BLaER1 treated with 17β-estradiol and CSF1 and Interleukin-3, amounts not matched to agents 10 nM and 100 nM (cell line): Measurements from ENCODE around the gene LIF.

Experiments used
- H3K27ac ChIP-seq, 11 experiments: shearing (Covaris generic); formaldehyde crosslinking; 2 replicates each; pipeline ENCODE4 v1.8.1; 2022
- H3K27me3 ChIP-seq, 11 experiments: shearing (Covaris generic); formaldehyde crosslinking; 2 replicates each; pipeline ENCODE4 v1.8.1; 2022
- H3K36me3 ChIP-seq, 11 experiments: shearing (Covaris generic); formaldehyde crosslinking; 2 replicates each; pipeline ENCODE4 v1.8.1; 2022
- H3K4me1 ChIP-seq, 10 experiments: shearing (Covaris generic); formaldehyde crosslinking; 2 replicates each; pipeline ENCODE4 v1.8.1; 2022
- H3K4me2 ChIP-seq, 11 experiments: shearing (Covaris generic); formaldehyde crosslinking; 2 replicates each; pipeline ENCODE4 v1.8.1; 2022
- H3K4me3 ChIP-seq, 10 experiments: shearing (Covaris generic); formaldehyde crosslinking; 2 replicates each; pipeline ENCODE4 v1.8.1; 2022
- H3K9ac ChIP-seq, 11 experiments: shearing (Covaris generic); formaldehyde crosslinking; 2 replicates each; pipeline ENCODE4 v1.8.1; 2022
- H3K9me3 ChIP-seq, 11 experiments: shearing (Covaris generic); formaldehyde crosslinking; replicated peaks in 1 of 11; 2 replicates each; pipeline ENCODE4 v1.8.1; 2022
- H4K20me1 ChIP-seq, 11 experiments: shearing (Covaris generic); formaldehyde crosslinking; 2 replicates each; pipeline ENCODE4 v1.8.1; 2022
- Cebpa-rat ChIP-seq, 11 experiments: shearing (Covaris generic); IDR thresholded peaks; 2 replicates each; pipeline ENCODE4 v1.8.1; 2022

LIF gene

GRCh38 chr22:30240541-30241417 lies 5.8 kb downstream of the LIF start:
- H3K9ac ChIP-seq = no peak overlapping the region
- TF ChIP-seq Cebpa-rat (IDR thresholded peaks at IDR 0.05) = no peak
- H3K36me3 ChIP-seq = no peaks in the 10 kb centered on the region
- peaks cover 0 to 13% (median 0%) of the 10 kb centered on the region in 11 experiments; a peak in 8 of 22 replicates for H3K9me3 ChIP-seq
- no peak overlapping the region for H3K4me3 ChIP-seq
- H3K4me1 ChIP-seq = peaks cover 7 to 58% (median 44%) of the 10 kb centered on the region in 10 experiments; a peak in 19 of 20 replicates
- peaks cover 0 to 20% (median 0%) of the 10 kb centered on the region in 11 experiments; a peak in 3 of 22 replicates for H4K20me1 ChIP-seq
- H3K27ac ChIP-seq = no peak overlapping the region
- H3K27me3 ChIP-seq = peaks cover 5 to 16% (median 13%) of the 10 kb centered on the region in 11 experiments
- H3K4me2 ChIP-seq = peak overlapping the region in 3 of 11 experiments; percentile 14 to 28 (median 28); a peak in 4 of 22 replicates

GRCh38 chr22:30239488-30240405 lies 6.8 kb downstream of the LIF start:
- H3K4me1 ChIP-seq = peaks cover 10 to 63% (median 51%) of the 10 kb centered on the region in 10 experiments; a peak in 18 of 20 replicates
- no peak for TF ChIP-seq Cebpa-rat (IDR thresholded peaks at IDR 0.05)
- no peak overlapping the region for H3K27ac ChIP-seq

GRCh38 chr22:30238661-30239487 lies 7.7 kb downstream of the LIF start:
- H3K36me3 ChIP-seq = no peaks in the 10 kb centered on the region
- H3K4me3 ChIP-seq = no peak overlapping the region
- H3K27me3 ChIP-seq = peaks cover 0 to 7% (median 0%) of the 10 kb centered on the region in 11 experiments; a peak in 2 of 22 replicates
- H4K20me1 ChIP-seq = peaks cover 0 to 16% (median 0%) of the 10 kb centered on the region in 11 experiments; a peak in 2 of 22 replicates
- no peak overlapping the region for H3K9ac ChIP-seq
- H3K27ac ChIP-seq = no peak overlapping the region
- no peak for TF ChIP-seq Cebpa-rat (IDR thresholded peaks at IDR 0.05)
- peaks cover 0 to 13% (median 0%) of the 10 kb centered on the region in 11 experiments; a peak in 8 of 22 replicates for H3K9me3 ChIP-seq
- H3K4me1 ChIP-seq = peaks cover 10 to 62% (median 52%) of the 10 kb centered on the region in 10 experiments; a peak in 18 of 20 replicates
- H3K4me2 ChIP-seq = peak overlapping the region in 8 of 11 experiments; percentile 35 to 93 (median 77); a peak in 15 of 22 replicates

More at GRCh38 chr22:30239488-30240405, 6.8 kb downstream of the LIF start:
- H3K9me3 ChIP-seq = peaks cover 0 to 13% (median 0%) of the 10 kb centered on the region in 11 experiments; a peak in 8 of 22 replicates
- no peaks in the 10 kb centered on the region for H3K36me3 ChIP-seq
- H3K4me2 ChIP-seq = peak overlapping the region in 2 of 11 experiments; percentile 69 to 88; a peak in 3 of 22 replicates
- H3K9ac ChIP-seq = no peak overlapping the region
- H3K4me3 ChIP-seq = no peak overlapping the region
- peaks cover 0 to 9% (median 2%) of the 10 kb centered on the region in 11 experiments; a peak in 12 of 22 replicates for H3K27me3 ChIP-seq
- peaks cover 0 to 19% (median 0%) of the 10 kb centered on the region in 11 experiments; a peak in 2 of 22 replicates for H4K20me1 ChIP-seq

GRCh38 chr22:30238136-30238535 lies 8.4 kb downstream of the LIF start:
- no peaks in the 10 kb centered on the region for H3K36me3 ChIP-seq
- H3K9ac ChIP-seq = no peak overlapping the region
- H3K4me2 ChIP-seq = peak overlapping the region in 8 of 11 experiments; percentile 35 to 93 (median 77); a peak in 16 of 22 replicates
- H3K4me1 ChIP-seq = peaks cover 10 to 64% (median 54%) of the 10 kb centered on the region in 10 experiments; a peak in 18 of 20 replicates
- H3K27ac ChIP-seq = no peak overlapping the region
- H3K4me3 ChIP-seq = no peak overlapping the region
- no peak for TF ChIP-seq Cebpa-rat (IDR thresholded peaks at IDR 0.05)
- H3K27me3 ChIP-seq = peaks cover 0 to 7% (median 0%) of the 10 kb centered on the region in 11 experiments; a peak in 2 of 22 replicates
- peaks cover 0 to 18% (median 0%) of the 10 kb centered on the region in 11 experiments; a peak in 2 of 22 replicates for H4K20me1 ChIP-seq
- H3K9me3 ChIP-seq = peaks cover 0 to 13% (median 0%) of the 10 kb centered on the region in 11 experiments; a peak in 8 of 22 replicates

GRCh38 chr22:30236875-30237274 lies 9.7 kb downstream of the LIF start:
- no peak overlapping the region for H3K9ac ChIP-seq
- H3K27ac ChIP-seq = no peak overlapping the region
- H3K36me3 ChIP-seq = no peaks in the 10 kb centered on the region
- H3K4me2 ChIP-seq = peak overlapping the region in 7 of 11 experiments; percentile 71 to 93 (median 78); a peak in 13 of 22 replicates
- H3K27me3 ChIP-seq = peaks cover 0 to 7% (median 0%) of the 10 kb centered on the region in 11 experiments; a peak in 2 of 22 replicates
- peaks cover 0 to 13% (median 0%) of the 10 kb centered on the region in 11 experiments; a peak in 8 of 22 replicates for H3K9me3 ChIP-seq
- H4K20me1 ChIP-seq = peaks cover 0 to 23% (median 0%) of the 10 kb centered on the region in 11 experiments; a peak in 2 of 22 replicates
- H3K4me3 ChIP-seq = no peak overlapping the region
- TF ChIP-seq Cebpa-rat (IDR thresholded peaks at IDR 0.05) = no peak
- H3K4me1 ChIP-seq = peaks cover 10 to 70% (median 60%) of the 10 kb centered on the region in 10 experiments; a peak in 18 of 20 replicates

- Histone ChIP-seq H3K27me3 (peaks cover 0 to 7% (median 0%) of the 10 kb centered on the region in 11 experiments; a peak in 2 of 22 replicates), H3K9me3 (peaks cover 0 to 13% (median 0%) of the 10 kb centered on the region in 11 experiments; a peak in 8 of 22 replicates), H3K27ac (peak overlapping the region in 1 of 11 experiments; percentile 29; a peak in 1 of 22 replicates), H3K4me2 (peak overlapping the region; percentile 16 to 93 (median 76)), H3K36me3 (no peaks in the 10 kb centered on the region), H3K9ac (peak overlapping the region in 3 of 11 experiments; percentile 13 to 23 (median 22); a peak in 1 of 22 replicates), H3K4me3 (no peak overlapping the region), H4K20me1 (peaks cover 0 to 12% (median 0%) of the 10 kb centered on the region in 11 experiments; a peak in 2 of 22 replicates), H3K4me1 (peaks cover 10 to 62% (median 56%) of the 10 kb centered on the region in 10 experiments; a peak in 18 of 20 replicates)
- TF ChIP-seq Cebpa-rat (IDR thresholded peaks at IDR 0.05) = no peak
Measured at GRCh38 chr22:30235687-30236170, 10.8 kb downstream of the LIF start.
